Dermis lymphatic vessel endothelial cell (primary cell): Measurements from ENCODE around the gene PCDH7. TPM values are rescaled to one million over a fixed set of nuclear protein-coding genes. Genes with fewer than 3 reads are reported as not detected.

ENCODE experiments used
- total RNA-seq: library from RNA; depleted of rRNA; stranded (reverse); fragments of >200 nt; gene quantifications from 2 replicates; pipeline ENCODE4 v1.2.1, GENCODE V29; 2014

The PCDH7 gene, protein sequence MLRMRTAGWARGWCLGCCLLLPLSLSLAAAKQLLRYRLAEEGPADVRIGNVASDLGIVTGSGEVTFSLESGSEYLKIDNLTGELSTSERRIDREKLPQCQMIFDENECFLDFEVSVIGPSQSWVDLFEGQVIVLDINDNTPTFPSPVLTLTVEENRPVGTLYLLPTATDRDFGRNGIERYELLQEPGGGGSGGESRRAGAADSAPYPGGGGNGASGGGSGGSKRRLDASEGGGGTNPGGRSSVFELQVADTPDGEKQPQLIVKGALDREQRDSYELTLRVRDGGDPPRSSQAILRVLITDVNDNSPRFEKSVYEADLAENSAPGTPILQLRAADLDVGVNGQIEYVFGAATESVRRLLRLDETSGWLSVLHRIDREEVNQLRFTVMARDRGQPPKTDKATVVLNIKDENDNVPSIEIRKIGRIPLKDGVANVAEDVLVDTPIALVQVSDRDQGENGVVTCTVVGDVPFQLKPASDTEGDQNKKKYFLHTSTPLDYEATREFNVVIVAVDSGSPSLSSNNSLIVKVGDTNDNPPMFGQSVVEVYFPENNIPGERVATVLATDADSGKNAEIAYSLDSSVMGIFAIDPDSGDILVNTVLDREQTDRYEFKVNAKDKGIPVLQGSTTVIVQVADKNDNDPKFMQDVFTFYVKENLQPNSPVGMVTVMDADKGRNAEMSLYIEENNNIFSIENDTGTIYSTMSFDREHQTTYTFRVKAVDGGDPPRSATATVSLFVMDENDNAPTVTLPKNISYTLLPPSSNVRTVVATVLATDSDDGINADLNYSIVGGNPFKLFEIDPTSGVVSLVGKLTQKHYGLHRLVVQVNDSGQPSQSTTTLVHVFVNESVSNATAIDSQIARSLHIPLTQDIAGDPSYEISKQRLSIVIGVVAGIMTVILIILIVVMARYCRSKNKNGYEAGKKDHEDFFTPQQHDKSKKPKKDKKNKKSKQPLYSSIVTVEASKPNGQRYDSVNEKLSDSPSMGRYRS (N-terminal part only)
- 0.11 and 0.17 TPM in 2 replicates for total RNA-seq

DNA sequence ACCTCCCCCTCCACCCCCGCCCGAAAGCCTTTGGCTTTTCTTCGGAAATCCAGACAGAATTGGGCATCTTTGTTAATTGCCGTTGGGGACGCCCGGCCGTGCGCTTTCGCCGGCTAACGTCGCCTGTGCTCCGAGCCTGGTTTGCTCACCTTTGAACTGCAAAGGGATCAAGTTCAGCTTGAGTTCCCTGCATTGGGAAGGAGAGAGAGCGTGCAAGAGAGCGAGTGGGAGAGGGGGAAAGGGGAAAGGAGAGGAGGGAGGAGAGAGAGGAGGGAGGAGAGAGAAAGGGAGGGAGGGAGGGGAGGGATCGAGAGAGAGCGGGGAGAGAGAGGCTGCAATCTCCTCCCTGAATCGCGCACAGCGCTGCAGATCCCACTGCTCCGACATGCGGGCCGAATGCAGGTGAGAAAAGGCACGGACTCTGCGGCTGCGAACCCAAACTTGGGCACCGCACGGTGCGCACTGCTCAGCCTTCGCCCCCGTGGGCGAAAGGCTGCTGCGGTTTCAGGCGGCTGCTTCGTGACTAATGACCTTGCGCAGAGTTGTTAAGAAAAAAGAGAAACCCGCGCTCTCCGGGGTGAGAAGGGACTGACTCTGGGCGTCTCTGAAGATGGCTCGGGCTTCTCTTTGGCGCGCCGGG lies at the start of gene PCDH7:
Gene PCDH7, plus strand, starts transcription at position 349 of the 640 bp plus-strand sequence. CDS start 1,054 bp downstream, outside the sequence.

